ENCODE measurements around the gene DCTN4.

GRCh38 chr5:150723845-150724244 is 35.0 kb downstream of the DCTN4 start:
- TF ChIP-seq CTCF (IDR thresholded peaks at IDR 0.05): no peak
- TF ChIP-seq ELK1 (IDR thresholded peaks at IDR 0.05; ENCODE audit: low read depth, low read length): no peak
- no peak for TF ChIP-seq POLR2A (IDR thresholded peaks at IDR 0.05; ENCODE audit: low read length)
- no peak for TF ChIP-seq BCL3 (IDR thresholded peaks at IDR 0.05)
- no peak for TF ChIP-seq USF2 (IDR thresholded peaks at IDR 0.05)
- no peak for TF ChIP-seq RCOR1 (IDR thresholded peaks at IDR 0.05; ENCODE audit: low read depth, low read length)
- no peak for TF ChIP-seq REST (IDR thresholded peaks at IDR 0.05)
- no peak for TF ChIP-seq EHF (CRISPR knock-in tag; IDR thresholded peaks at IDR 0.05)
- TF ChIP-seq EP300 (IDR thresholded peaks at IDR 0.05): no peak
- TF ChIP-seq CHD4 (IDR thresholded peaks at IDR 0.05; ENCODE audit: borderline replicate concordance): no peak
- no peak for TF ChIP-seq MAX (IDR thresholded peaks at IDR 0.05)
